IPS-18c (cell line): ENCODE measurements around the gene PTPN21.
"Not testable (repeated sequence)": the region's sequence is repeated elsewhere in the genome, so short reads cannot be mapped to it uniquely, and the experiment has no call there.

ENCODE experiments used
- H3K4me3 ChIP-seq: 2 replicates; pipeline ENCODE4 v1.7.0; 2013; ENCODE audit warnings: low read depth, mild to moderate bottlenecking, low read length, moderate library complexity; ENCODE audit not compliant: insufficient read depth
- H3K9me3 ChIP-seq: one replicate; pipeline ENCODE4 v1.6.1; 2013; ENCODE audit warnings: mild to moderate bottlenecking, low read length, moderate library complexity; ENCODE audit not compliant: control insufficient read depth, insufficient read depth

PTPN21 gene

DNA sequence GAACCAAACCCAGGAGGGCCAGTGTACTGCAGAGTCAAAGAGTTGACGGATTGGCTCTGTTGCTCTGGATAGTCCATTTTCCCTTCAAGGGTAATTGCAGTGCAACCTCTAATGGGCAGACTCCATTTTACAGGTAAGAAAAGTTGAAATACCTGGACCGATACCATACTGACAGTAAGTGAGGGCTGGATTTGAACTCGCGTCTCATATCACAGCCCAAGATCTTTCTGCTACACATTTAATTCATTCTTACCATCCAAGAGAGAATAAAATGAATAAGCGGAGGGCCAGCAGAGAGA is 7.7 kb upstream of the PTPN21 start:
- H3K4me3 ChIP-seq, result peak overlapping the region; percentile 99
- no peaks in the 10 kb centered on the region for H3K9me3 ChIP-seq

DNA sequence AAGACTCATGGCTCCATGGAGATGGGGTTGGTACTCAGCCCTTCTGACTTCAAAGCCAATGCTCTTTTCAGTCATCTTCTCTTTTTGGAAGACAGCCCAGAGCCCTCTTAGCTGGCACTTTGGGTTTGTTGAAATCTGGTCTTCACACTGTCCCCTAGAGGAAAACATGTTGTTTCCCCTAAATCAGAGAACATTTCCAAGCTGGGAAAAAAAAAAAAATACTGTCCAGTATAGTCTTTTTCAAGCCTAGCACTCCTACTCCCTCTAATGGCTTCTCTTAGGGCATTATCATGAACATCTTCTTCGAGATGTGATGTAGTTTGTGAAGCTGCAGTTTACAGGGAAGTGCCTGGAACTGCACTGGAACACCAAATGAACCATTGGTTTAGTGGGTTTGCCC is 5.0 kb upstream of the PTPN21 start:
- Histone ChIP-seq H3K9me3 (no peaks in the 10 kb centered on the region), H3K4me3 (no peak overlapping the region)

- no peaks in the 10 kb centered on the region for H3K9me3 ChIP-seq
- no peak overlapping the region for H3K4me3 ChIP-seq
Measured at GRCh38 chr14:88556581-88556980, 1.8 kb upstream of the PTPN21 start.

DNA sequence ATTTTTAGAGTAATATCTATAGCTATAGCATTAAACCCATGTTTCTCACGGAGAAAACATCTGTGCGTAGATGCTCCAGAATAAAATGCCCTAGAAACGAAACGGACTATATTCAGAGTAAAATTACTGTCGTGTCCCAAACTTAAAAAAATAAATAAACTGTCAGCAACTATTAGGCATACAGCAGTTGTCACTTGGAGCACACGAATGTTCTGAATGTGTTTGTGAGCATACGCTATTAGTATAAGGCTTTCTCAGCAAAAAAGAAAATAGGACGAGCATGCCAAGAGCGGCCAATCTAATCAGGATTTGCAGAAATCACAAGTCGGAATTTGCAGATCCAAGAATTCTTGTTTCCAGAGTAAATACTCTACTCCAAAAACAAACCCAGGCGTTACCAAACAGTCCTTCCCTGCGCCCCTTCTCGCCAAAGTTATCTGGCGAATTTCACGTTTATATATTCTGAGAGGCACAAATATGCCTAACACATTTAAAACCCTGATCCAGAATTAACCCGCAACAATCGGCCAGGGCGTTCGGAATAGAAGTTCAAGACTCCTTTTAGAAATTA is 836 bp downstream of the PTPN21 start:
- Histone ChIP-seq H3K9me3 (no peaks in the 10 kb centered on the region), H3K4me3 (peak overlapping the region; percentile 88)

DNA sequence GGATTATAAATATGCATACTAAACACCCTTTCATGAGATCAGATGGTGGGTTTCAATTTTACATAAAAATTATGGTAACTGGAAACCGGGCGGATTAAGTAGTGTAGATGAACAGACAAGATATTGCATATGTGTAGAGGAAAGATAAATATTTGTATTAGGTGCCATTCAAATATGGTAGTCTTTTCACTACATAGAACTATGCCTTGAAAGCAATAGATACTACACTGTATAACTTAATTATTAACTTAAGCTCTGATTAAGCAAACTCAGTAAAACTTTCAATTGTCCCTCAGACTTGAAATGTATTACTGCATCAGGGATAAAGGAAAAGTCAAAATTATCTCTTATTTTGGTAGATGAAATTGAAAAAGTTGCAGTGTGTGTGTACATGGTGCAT is 1.9 kb downstream of the PTPN21 start:
- no peak overlapping the region for H3K4me3 ChIP-seq
- no peaks in the 10 kb centered on the region for H3K9me3 ChIP-seq

- H3K4me3 ChIP-seq, result no peak overlapping the region; the same call in 1 of the 2 replicates
- no peaks in the 10 kb centered on the region for H3K9me3 ChIP-seq
Measured at GRCh38 chr14:88551980-88552431, 2.8 kb downstream of the PTPN21 start.

DNA sequence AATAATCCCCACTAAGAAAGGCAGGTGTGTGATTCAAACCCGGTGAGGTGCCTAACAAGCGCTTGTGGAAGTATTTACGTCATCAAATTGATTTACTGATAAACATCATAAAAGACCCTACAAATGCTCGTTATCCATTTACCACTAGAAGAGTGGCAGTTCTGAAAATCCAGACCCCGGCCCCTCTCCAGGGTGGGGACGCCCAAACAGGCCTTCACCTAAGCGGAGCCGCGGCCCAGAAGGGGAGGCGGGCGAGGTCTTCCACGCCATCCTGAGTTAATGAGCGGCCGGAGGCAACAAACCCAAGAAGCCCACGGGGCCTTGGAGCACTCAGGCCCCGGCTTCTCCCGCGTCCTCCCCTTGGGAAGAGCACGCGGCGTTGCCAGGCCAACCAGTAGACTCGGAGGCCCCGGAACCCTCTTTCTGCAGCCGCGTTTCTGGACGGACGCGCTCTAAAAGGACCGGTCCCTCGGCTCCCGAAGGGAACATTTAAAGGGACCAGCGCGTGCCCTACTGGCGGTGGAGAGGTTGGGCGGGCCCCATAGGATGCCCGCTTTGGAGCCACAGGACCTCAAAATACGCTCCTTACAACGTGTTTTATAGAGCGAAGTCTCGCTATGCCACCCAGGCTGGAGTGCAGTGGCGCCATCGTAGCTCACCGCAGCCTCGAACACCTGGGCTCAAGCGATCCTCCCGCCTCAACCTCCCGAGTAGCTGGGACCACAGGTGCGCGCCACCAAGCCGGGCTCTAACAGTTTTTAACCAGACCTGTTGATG is 3.5 kb downstream of the PTPN21 start:
- Histone ChIP-seq H3K9me3 (no peaks in the 10 kb centered on the region), H3K4me3 (peak overlapping the region; percentile 49)

DNA sequence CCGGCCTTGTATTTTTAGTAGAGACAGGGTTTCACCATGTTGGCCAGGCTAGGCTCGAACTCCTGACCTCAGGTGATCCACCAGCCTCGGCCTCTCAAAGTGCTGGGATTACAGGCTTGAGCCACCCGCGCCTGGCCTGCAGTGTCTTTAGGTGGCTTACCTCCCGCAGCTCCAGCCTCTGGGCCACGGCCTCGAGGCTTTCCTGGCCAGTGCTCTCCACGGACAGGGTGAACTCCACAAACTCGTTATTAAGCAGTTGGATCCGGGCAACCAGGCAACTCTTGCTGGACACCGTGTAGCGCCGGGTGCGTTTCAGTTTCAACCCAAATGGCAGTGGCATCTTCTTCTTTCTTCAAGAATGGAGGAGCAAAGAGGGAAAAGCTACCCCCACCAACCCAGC is 4.7 kb downstream of the PTPN21 start:
- Histone ChIP-seq H3K4me3 (no peak overlapping the region), H3K9me3 (no peaks in the 10 kb centered on the region)

- H3K4me3 ChIP-seq, result no peak overlapping the region
Measured at GRCh38 chr14:88547386-88547780, 7.4 kb downstream of the PTPN21 start.

GRCh38 chr14:88546621-88547385 is 8.0 kb downstream of the PTPN21 start:
- no peak overlapping the region for H3K4me3 ChIP-seq
- H3K9me3 ChIP-seq, result no peaks in the 10 kb centered on the region

More at GRCh38 chr14:88547386-88547780, 7.4 kb downstream of the PTPN21 start:
- H3K9me3 ChIP-seq, result no peaks in the 10 kb centered on the region

GRCh38 chr14:88545256-88545655 is 9.6 kb downstream of the PTPN21 start:
- no peak overlapping the region for H3K4me3 ChIP-seq
- no peaks in the 10 kb centered on the region for H3K9me3 ChIP-seq

DNA sequence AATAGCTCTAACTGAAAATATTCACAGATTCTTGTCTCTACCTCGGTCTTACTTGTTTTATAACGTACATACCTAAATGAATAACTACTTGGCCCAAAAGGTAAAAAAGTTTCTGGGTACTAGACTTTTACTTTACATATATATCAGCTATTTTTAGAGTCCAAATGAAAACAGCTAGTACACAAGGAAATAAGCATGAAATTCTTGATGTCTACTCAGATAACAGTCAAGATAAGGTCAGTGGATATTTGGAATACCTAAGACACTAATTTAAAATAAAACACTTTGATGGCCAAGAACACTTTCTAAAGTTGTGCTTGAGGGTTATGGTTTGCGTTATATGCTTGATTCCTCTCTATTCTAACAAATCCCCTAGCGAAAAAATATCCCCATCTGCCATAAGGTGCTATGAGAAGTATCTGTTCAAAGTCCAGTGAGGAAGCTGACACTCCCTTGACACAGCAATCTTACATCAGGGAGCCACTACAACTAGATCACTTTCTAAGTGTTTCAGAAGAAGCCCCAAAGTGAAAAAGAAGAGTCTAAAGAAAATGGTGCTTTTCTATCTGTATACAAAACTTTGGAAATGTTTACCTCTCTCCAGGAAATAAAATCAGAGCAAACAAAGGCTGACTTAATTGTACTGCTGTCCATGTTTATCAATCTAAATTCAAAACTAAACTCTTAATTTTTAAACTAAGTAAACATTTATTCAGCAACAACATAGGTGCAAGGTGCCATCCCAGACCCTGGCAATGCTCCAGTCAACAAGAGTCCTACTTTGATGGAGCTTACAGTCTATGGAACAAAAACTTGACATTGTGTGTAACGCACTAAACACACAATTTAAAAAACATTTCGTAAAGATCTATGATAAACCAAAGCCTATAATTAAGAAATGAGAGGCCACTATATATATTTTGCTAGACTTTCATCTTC is 11.7 kb downstream of the PTPN21 start:
- no peaks in the 10 kb centered on the region for H3K9me3 ChIP-seq
- no peak overlapping the region for H3K4me3 ChIP-seq

DNA sequence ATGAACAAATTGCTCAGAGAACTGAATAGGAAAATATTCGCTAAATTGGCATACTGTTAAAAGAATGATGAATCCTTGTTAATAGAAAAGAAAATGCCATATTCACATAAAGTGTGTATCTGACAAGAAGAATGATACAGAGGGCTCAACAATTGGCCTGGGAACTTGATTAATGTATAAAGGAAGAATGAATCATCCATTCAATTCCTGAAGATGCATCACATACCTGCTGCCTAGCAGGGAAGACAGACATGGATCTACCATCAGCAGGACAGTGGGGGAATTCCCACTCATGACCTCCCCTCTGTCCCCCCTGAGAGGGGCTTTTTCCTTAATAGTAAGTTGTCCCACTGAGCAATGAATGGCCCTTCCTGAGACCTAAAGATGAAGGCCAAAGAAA is 13.5 kb downstream of the PTPN21 start:
- no peaks in the 10 kb centered on the region for H3K9me3 ChIP-seq

DNA sequence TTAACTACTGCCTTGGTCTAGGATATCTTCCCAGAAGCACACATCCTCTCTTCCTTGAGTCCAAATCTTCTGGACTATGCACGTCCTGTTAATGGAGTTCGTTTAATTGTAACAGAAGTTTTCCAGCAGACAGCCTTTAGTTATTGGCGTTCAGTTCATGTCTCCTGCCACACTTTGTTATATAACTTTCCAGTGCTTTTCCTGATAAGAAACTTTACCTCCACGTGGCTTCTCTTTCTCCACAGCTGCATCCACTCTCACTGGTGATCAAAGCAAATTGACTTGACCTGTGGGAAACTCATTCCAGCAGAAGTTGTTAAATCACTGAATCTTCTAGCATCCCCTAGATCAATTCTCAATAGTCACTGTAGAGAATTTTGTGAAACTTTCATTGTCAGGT is 19.0 kb downstream of the PTPN21 start:
- peaks cover 2% of the 10 kb centered on the region for H3K9me3 ChIP-seq

More for the DNA sequence above, 13.5 kb downstream of the PTPN21 start:
- H3K4me3 ChIP-seq, result no peak overlapping the region

GRCh38 chr14:88535149-88535548 is 19.7 kb downstream of the PTPN21 start:
- H3K4me3 ChIP-seq, result no peak overlapping the region
- H3K9me3 ChIP-seq, result peaks cover 2% of the 10 kb centered on the region

More for the DNA sequence above, 19.0 kb downstream of the PTPN21 start:
- no peak overlapping the region for H3K4me3 ChIP-seq

DNA sequence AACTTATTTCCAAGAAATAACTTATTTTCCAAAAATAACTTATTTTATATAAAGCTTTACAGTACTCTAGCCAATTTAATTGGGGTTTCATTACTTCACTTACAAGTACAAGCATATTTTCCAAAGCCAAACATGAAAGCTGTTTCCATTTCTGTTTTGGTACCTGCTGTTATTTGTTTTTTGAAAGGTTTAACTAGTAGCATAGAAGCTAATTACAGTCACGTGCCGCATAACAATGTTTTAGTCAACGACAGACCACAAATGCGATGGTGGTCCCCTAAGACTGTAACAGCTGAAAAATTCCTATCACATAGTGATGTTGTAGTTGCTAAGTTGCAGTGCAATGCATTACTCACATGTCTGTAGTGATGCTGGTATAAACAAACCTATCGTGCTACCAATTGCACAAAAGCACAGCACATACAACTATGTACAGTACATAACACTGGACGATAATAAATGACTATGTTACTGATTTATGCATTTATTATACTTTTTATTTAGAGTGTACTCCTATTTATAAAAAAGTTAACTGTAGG is 21.7 kb downstream of the PTPN21 start:
- H3K4me3 ChIP-seq, result no peak overlapping the region
- H3K9me3 ChIP-seq, result peaks cover 2% of the 10 kb centered on the region

DNA sequence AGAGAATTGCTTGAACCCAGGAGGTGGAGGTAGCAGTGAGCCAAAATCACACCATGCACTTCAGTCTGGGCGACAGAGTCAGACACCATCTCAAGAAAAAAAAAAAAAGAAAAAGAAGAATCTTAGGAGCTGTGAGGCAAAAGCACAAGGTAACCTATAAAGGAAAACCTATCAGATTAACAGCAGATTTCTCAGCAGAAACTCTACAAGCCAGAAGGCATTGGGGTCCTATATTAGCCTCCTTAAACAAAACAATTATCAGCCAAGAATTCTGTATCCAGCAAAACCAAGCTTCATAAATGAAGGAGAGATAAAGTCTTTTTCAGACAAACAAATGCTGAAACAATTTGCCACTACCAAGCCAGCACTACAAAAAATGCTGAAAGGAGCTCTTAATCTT is 24.9 kb downstream of the PTPN21 start:
- not testable (repeated sequence) for H3K4me3 ChIP-seq, H3K9me3 ChIP-seq
